CD4-positive, alpha-beta T cell treated with Interleukin-6 for 4 hours (primary cell): ENCODE measurements around the gene SLC12A8.

Experiments
- DNase-seq: peaks from one replicate; pipeline ENCODE4 v3.0.0-alpha.2; 2020; ENCODE audit warnings: mixed read lengths

The SLC12A8 gene

GRCh38 chr3:125050488-125051090, 162.0 kb downstream of the SLC12A8 start:
- no peak for DNase-seq

GRCh38 chr3:125048282-125048681, 164.3 kb downstream of the SLC12A8 start:
- no peak for DNase-seq

- DNase-seq, result no peak
Measured at GRCh38 chr3:125045965-125046364, 166.6 kb downstream of the SLC12A8 start.

- no peak for DNase-seq
Measured at GRCh38 chr3:125045194-125045593, 167.4 kb downstream of the SLC12A8 start.

GRCh38 chr3:125043599-125044151, 168.9 kb downstream of the SLC12A8 start:
- DNase-seq, result no peak

- DNase-seq, result no peak
Measured at GRCh38 chr3:125042725-125043406, 169.7 kb downstream of the SLC12A8 start.

- DNase-seq, result no peak
Measured at GRCh38 chr3:125039131-125040100, 173.1 kb downstream of the SLC12A8 start.

- DNase-seq, result no peak
Measured at GRCh38 chr3:125037498-125038150, 174.9 kb downstream of the SLC12A8 start.

- no peak for DNase-seq
Measured at GRCh38 chr3:125035217-125035616, 177.3 kb downstream of the SLC12A8 start.

- no peak for DNase-seq
Measured at GRCh38 chr3:125033616-125034015, 178.9 kb downstream of the SLC12A8 start.

- no peak for DNase-seq
Measured at GRCh38 chr3:125033135-125033534, 179.4 kb downstream of the SLC12A8 start.

GRCh38 chr3:125032683-125033082, 179.9 kb downstream of the SLC12A8 start:
- DNase-seq, result no peak
